H9 (cell line): Measurements from ENCODE around the gene ZP3. TPM values are rescaled to one million over a fixed set of nuclear protein-coding genes. Genes with fewer than 3 reads are reported as not detected.

ENCODE experiments used
- DNase-seq: peaks from one replicate; pipeline ENCODE4 v3.0.0-alpha.2; 2017
- H2AFZ ChIP-seq: one replicate; pipeline ENCODE4 v1.6.1; 2013; ENCODE audit warnings: mild to moderate bottlenecking, low read length, control low read depth, moderate library complexity
- H2AK5ac ChIP-seq: 2 replicates; pipeline ENCODE4 v1.6.1; 2013; ENCODE audit warnings: low read length, control low read depth, mixed read lengths; ENCODE audit not compliant: insufficient read length
- H2BK120ac ChIP-seq: one replicate; pipeline ENCODE4 v1.6.1; 2013; ENCODE audit warnings: low read depth, mild to moderate bottlenecking, low read length, control low read depth, inconsistent platforms; ENCODE audit not compliant: poor library complexity, severe bottlenecking
- H2BK12ac ChIP-seq: 2 replicates; pipeline ENCODE4 v1.6.1; 2013; ENCODE audit warnings: low read length, control low read depth, mixed read lengths, low read depth; ENCODE audit not compliant: insufficient read length
- H2BK15ac ChIP-seq: 2 replicates; pipeline ENCODE4 v1.6.1; 2013; ENCODE audit warnings: low read depth, low read length, control low read depth
- H2BK20ac ChIP-seq: one replicate; pipeline ENCODE4 v1.6.1; 2013; ENCODE audit warnings: low read depth, mild to moderate bottlenecking, low read length, control low read depth, inconsistent platforms; ENCODE audit not compliant: poor library complexity, severe bottlenecking
- H2BK5ac ChIP-seq: 2 replicates; pipeline ENCODE4 v1.6.1; 2013; ENCODE audit warnings: low read length, control low read depth, mixed read lengths; ENCODE audit not compliant: insufficient read length
- H3K14ac ChIP-seq: 2 replicates; pipeline ENCODE4 v1.6.1; 2013; ENCODE audit warnings: low read length, control low read depth; ENCODE audit not compliant: insufficient read depth
- H3K18ac ChIP-seq: 2 replicates; pipeline ENCODE4 v1.6.1; 2013; ENCODE audit warnings: low read depth, mild to moderate bottlenecking, mixed read lengths, low read length, control low read depth; ENCODE audit not compliant: insufficient read length
- H3K23ac ChIP-seq: 2 replicates; pipeline ENCODE4 v1.6.1; 2013; ENCODE audit warnings: low read length, control low read depth, mixed read lengths, low read depth; ENCODE audit not compliant: insufficient read length
- H3K23me2 ChIP-seq: 2 replicates; pipeline ENCODE4 v1.6.1; 2013; ENCODE audit warnings: low read depth, mild to moderate bottlenecking, mixed read lengths, low read length, control low read depth; ENCODE audit not compliant: insufficient read length, poor library complexity, severe bottlenecking
- H3K27ac ChIP-seq: 2 replicates; pipeline ENCODE4 v1.5.1; 2013; ENCODE audit warnings: low read length, control low read depth, mixed read lengths, low read depth; ENCODE audit not compliant: insufficient read length
- H3K27me3 ChIP-seq: 2 replicates; pipeline ENCODE4 v1.6.1; 2013; ENCODE audit warnings: low read length, control low read depth, inconsistent platforms; ENCODE audit not compliant: insufficient read depth
- H3K4ac ChIP-seq: 2 replicates; pipeline ENCODE4 v1.6.1; 2013; ENCODE audit warnings: low read depth, mild to moderate bottlenecking, control low read depth, inconsistent platforms, low read length, moderate library complexity
- H3K4me1 ChIP-seq: 2 replicates; pipeline ENCODE4 v1.6.1; 2013; ENCODE audit warnings: low read length, control low read depth, inconsistent platforms; ENCODE audit not compliant: insufficient read depth
- H3K4me2 ChIP-seq: 2 replicates; pipeline ENCODE4 v1.6.1; 2013; ENCODE audit warnings: low read length, control low read depth, mixed read lengths; ENCODE audit not compliant: insufficient read length, insufficient read depth
- H3K56ac ChIP-seq: 2 replicates; pipeline ENCODE4 v1.6.1; 2013; ENCODE audit warnings: low read depth, mild to moderate bottlenecking, mixed read lengths, low read length, control low read depth; ENCODE audit not compliant: insufficient read length
- H3K79me1 ChIP-seq: 2 replicates; pipeline ENCODE4 v1.6.1; 2013; ENCODE audit warnings: low read depth, mild to moderate bottlenecking, moderate library complexity, low read length, control low read depth, inconsistent platforms; ENCODE audit not compliant: insufficient read depth, poor library complexity, severe bottlenecking
- H3K79me2 ChIP-seq: 2 replicates; pipeline ENCODE4 v1.6.1; 2013; ENCODE audit warnings: low read length, control low read depth, inconsistent platforms; ENCODE audit not compliant: insufficient read depth
- H3K9ac ChIP-seq: 2 replicates; pipeline ENCODE4 v1.6.1; 2013; ENCODE audit warnings: low read length, control low read depth, mixed read lengths; ENCODE audit not compliant: insufficient read length; ENCODE audit errors: extremely low read depth
- H3K9me3 ChIP-seq: one replicate; pipeline ENCODE4 v1.6.1; 2013; ENCODE audit warnings: low read depth, low read length, inconsistent platforms; ENCODE audit not compliant: control insufficient read depth
- H3T11ph ChIP-seq: one replicate; pipeline ENCODE4 v1.6.1; 2013; ENCODE audit warnings: mild to moderate bottlenecking, low read length, control low read depth, inconsistent platforms
- H4K20me1 ChIP-seq: one replicate; pipeline ENCODE4 v1.6.1; 2013; ENCODE audit not compliant: control insufficient read depth, insufficient read length, insufficient read depth
- H4K5ac ChIP-seq: 2 replicates; pipeline ENCODE4 v1.6.1; 2013; ENCODE audit warnings: low read depth, mild to moderate bottlenecking, mixed read lengths, low read length, control low read depth; ENCODE audit not compliant: insufficient read length
- H4K8ac ChIP-seq: replicated peaks from 2 replicates; pipeline ENCODE4 v1.6.1; 2013; ENCODE audit warnings: low read length, control low read depth, mixed read lengths, low read depth; ENCODE audit not compliant: insufficient read length
- H4K91ac ChIP-seq: 2 replicates; pipeline ENCODE4 v1.6.1; 2013; ENCODE audit warnings: low read depth, mild to moderate bottlenecking, moderate library complexity, mixed read lengths, low read length, control low read depth; ENCODE audit not compliant: insufficient read length
- H3K27ac Mint-ChIP-seq, 3 experiments: 2 replicates in 2 of 3; 3 replicates in 1 of 3; pipeline ENCODE4 v1.8.0; 2020 to 2021; ENCODE audit warnings: mixed read lengths in 3 of 3, mild to moderate bottlenecking in 1 of 3, moderate library complexity in 1 of 3
- H3K27me3 Mint-ChIP-seq: 2 replicates; pipeline ENCODE4 v1.8.0; 2021; ENCODE audit warnings: low read depth, mild to moderate bottlenecking, moderate library complexity, mixed read lengths
- H3K36me3 Mint-ChIP-seq, 3 experiments: 2 replicates in 2 of 3; 3 replicates in 1 of 3; pipeline ENCODE4 v1.8.0; 2020 to 2021; ENCODE audit warnings: low read depth in 3 of 3, mixed read lengths in 3 of 3; ENCODE audit not compliant: insufficient read depth in 1 of 3
- H3K4me1 Mint-ChIP-seq, 2 experiments: 2 replicates each; pipeline ENCODE4 v1.8.0; 2020; ENCODE audit warnings: mixed read lengths in 2 of 2
- H3K4me3 Mint-ChIP-seq, 2 experiments: 2 replicates in 1 of 2; 3 replicates in 1 of 2; pipeline ENCODE4 v1.8.0; 2020 to 2021; ENCODE audit warnings: mild to moderate bottlenecking in 2 of 2, mixed read lengths in 2 of 2, moderate library complexity in 1 of 2
- H3K9me3 Mint-ChIP-seq, 2 experiments: 2 replicates in 1 of 2; 3 replicates in 1 of 2; pipeline ENCODE4 v1.8.0; 2020; ENCODE audit warnings: mild to moderate bottlenecking in 2 of 2, mixed read lengths in 2 of 2, moderate library complexity in 1 of 2
- CTCF ChIP-seq: fragments of 200-600 bp; sonication (generic); conservative IDR thresholded peaks from 3 replicates; pipeline ENCODE4 v1.8.0; 2021; ENCODE audit warnings: antibody characterized with exemption, mild to moderate bottlenecking
- WGBS: extraction: QIAGEN DNeasy Blood & Tissue Kit; methylation state at CpG from one replicate; pipeline ENCODE4 v1.1.7; 2013; ENCODE audit warnings: missing lambda C conversion rate, low lambda C conversion rate, mixed read lengths; ENCODE audit not compliant: insufficient read length; ENCODE audit errors: extremely low coverage; 5-methylcytosine and 5-hydroxymethylcytosine counted together
- total RNA-seq: library from RNA; stranded (reverse); gene quantifications from 2 replicates; pipeline ENCODE4 v1.2.1, GENCODE V29; 2021

ZP3 gene
- total RNA-seq, 1 experiment from 2014 or later, result 1.3 TPM

- no peak overlapping the region for H3K56ac ChIP-seq
- no peaks in the 10 kb centered on the region for H3K23me2 ChIP-seq
- no peak overlapping the region for H4K91ac ChIP-seq
- no peak for TF ChIP-seq CTCF
- no peaks in the 10 kb centered on the region; the same call in 1 of the 2 replicates for H3K4me1 ChIP-seq
- Mint-ChIP-seq H3K4me1 (peaks cover 6 to 10% of the 10 kb centered on the region in 2 experiments), H3K36me3 (peaks cover 2 to 4% (median 4%) of the 10 kb centered on the region in 3 experiments; a peak in 5 of 7 replicates), H3K27me3 (no peaks in the 10 kb centered on the region), H3K9me3 (no peaks in the 10 kb centered on the region), H3K27ac (no peak overlapping the region), H3K4me3 (no peak overlapping the region)
- H2BK15ac ChIP-seq, result no peak overlapping the region
- no peak overlapping the region for H2BK20ac ChIP-seq
- no peaks in the 10 kb centered on the region for H3K27me3 ChIP-seq
- no peaks in the 10 kb centered on the region for H3K9me3 ChIP-seq
- no peak overlapping the region for H3T11ph ChIP-seq
- no peak overlapping the region for H3K23ac ChIP-seq
- no peak overlapping the region for H3K4ac ChIP-seq
- no peak overlapping the region for H4K8ac ChIP-seq
- no peak overlapping the region for H4K5ac ChIP-seq
- H3K27ac ChIP-seq, result no peak overlapping the region
- H2BK5ac ChIP-seq, result no peak overlapping the region
- no peaks in the 10 kb centered on the region for H3K79me1 ChIP-seq
- H3K18ac ChIP-seq, result no peak overlapping the region
- no peak overlapping the region for H2BK120ac ChIP-seq
- H3K9ac ChIP-seq, result no peak overlapping the region
- H2AFZ ChIP-seq, result no peak overlapping the region
- DNase-seq, result no peak
- no peak overlapping the region for H2BK12ac ChIP-seq
- no peak overlapping the region for H2AK5ac ChIP-seq
- H3K14ac ChIP-seq, result no peak overlapping the region
- WGBS, result no CpG with 5 or more reads among the region's 9 CpGs
- no peak overlapping the region for H3K4me2 ChIP-seq
- H3K79me2 ChIP-seq, result no peaks in the 10 kb centered on the region
- H4K20me1 ChIP-seq, result no peaks in the 10 kb centered on the region
Observed at GRCh38 chr7:76430211-76430610, 5.5 kb downstream of the ZP3 start.
